ENCODE data around the gene KLK6.

The KLK6 gene

DNA sequence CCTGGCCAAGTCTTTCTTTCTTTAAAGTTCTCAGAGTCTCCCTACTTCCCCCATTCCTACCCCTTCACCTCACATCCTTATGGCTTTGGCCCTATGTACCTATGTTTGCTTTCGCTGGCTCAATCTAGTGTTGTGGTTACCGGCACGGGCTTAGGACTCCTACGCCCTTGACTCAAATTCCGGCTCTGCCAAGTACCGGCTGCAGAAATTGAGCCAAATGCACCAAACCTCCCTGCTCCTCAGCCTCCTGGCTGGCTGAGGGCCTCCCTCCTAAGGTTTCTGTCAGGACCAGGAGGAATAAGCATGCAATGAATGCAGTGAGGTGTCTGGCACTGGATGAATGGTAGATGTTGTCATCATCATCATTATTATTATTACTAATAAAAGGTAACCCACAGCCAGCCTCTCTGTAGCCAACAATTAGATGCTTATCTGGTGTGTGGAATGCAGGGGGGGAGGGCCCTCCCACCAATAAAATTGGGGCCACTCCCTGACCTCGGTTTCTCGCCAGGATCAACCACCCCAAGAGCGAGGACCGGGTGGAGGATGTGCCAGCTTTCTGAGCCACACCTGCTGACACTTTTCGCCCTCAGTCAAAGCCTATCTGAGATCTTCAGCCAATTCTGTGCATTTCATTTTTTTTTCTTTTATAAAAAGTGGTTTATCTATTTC lies 37.2 kb downstream of the KLK6 start:
- CTCF ChIA-PET, result interaction anchor here (1.7 kb wide), 1 partner anchor 10 kb away, joined by 6 read pairs; no protein-coding TSS in a partner anchor
- POLR2A ChIA-PET, result no interaction called here
- no peak for DNase-seq (ENCODE audit: low read depth, low spot score)
- no peak for TF ChIP-seq CTCF (IDR thresholded peaks at IDR 0.05; ENCODE audit: insufficient read depth, low read length, missing control alignments)
- no peak overlapping the region for H3K4me3 ChIP-seq (ENCODE audit: low read depth, low read length)

GRCh38 chr19:50931023-50931422 lies 38.4 kb downstream of the KLK6 start:
- no peak for TF ChIP-seq CTCF (IDR thresholded peaks at IDR 0.05; ENCODE audit: insufficient read depth, low read length, missing control alignments)
- ChIA-PET CTCF (no interaction called here), POLR2A (no interaction called here)
- DNase-seq (ENCODE audit: low read depth, low spot score), result no peak
- H3K4me3 ChIP-seq (ENCODE audit: low read depth, low read length), result no peak overlapping the region

GRCh38 chr19:50928831-50929230 lies 40.6 kb downstream of the KLK6 start:
- no peak overlapping the region for H3K4me3 ChIP-seq (ENCODE audit: low read depth, low read length)
- DNase-seq (ENCODE audit: low read depth, low spot score), result no peak
- ChIA-PET CTCF (interaction anchor here (1.2 kb wide), 1 partner anchor 88 kb away, joined by 3 read pairs; no protein-coding TSS in a partner anchor), POLR2A (no interaction called here)
- TF ChIP-seq CTCF (IDR thresholded peaks at IDR 0.05; ENCODE audit: insufficient read depth, low read length, missing control alignments), result no peak

DNA sequence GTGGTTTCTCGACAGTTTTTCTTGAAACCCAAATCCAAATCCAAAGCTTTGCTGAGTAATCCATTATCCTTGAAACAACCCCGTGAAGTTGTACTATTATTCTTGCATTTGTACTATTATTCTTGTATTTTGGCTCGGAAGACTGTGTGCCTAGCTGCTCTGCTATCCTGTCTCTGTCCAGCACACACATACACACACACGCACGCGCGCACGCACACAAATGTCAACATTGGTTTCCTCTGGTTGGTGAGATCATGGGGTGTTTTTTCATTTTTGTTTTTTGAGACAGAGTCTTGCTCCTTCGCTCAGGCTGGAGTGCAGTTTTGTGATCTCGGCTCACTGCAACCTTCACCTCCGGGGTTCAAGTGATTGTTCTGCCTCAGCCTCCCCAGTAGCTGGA lies 43.2 kb downstream of the KLK6 start:
- CTCF ChIA-PET, result interaction anchor here (1.1 kb wide), 1 partner anchor 9 kb away, joined by 4 read pairs; no protein-coding TSS in a partner anchor
- H3K4me3 ChIP-seq (ENCODE audit: low read depth, low read length), result no peak overlapping the region
- POLR2A ChIA-PET, result no interaction called here
- no peak for DNase-seq (ENCODE audit: low read depth, low spot score)
- TF ChIP-seq CTCF (IDR thresholded peaks at IDR 0.05; ENCODE audit: insufficient read depth, low read length, missing control alignments), result no peak

DNA sequence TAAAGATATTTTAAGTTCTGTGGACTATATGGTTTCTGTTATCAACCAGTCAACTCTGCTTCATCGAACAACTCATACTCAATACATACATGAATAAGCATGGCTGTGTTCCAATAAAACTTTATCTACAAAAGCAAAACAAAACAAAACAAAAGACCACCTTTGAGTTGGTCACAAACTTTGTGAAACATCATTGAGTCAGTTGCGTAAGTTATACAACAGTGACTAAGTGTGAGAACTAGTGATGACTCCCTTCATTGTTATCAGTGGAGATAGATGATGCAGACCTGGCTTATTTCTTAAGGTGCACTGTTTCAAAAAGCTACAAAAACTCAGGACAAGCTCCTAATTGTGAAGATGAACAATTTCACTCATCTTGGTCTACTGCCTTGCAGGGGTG lies 43.7 kb downstream of the KLK6 start:
- no peak for TF ChIP-seq CTCF (IDR thresholded peaks at IDR 0.05; ENCODE audit: insufficient read depth, low read length, missing control alignments)
- ChIA-PET POLR2A (no interaction called here), CTCF (interaction anchor here (1.1 to 1.3 kb wide), 2 partner anchors 10 to 388 kb away, joined by 4 to 5 read pairs; no protein-coding TSS in a partner anchor)
- DNase-seq (ENCODE audit: low read depth, low spot score), result no peak
- no peak overlapping the region for H3K4me3 ChIP-seq (ENCODE audit: low read depth, low read length)

DNA sequence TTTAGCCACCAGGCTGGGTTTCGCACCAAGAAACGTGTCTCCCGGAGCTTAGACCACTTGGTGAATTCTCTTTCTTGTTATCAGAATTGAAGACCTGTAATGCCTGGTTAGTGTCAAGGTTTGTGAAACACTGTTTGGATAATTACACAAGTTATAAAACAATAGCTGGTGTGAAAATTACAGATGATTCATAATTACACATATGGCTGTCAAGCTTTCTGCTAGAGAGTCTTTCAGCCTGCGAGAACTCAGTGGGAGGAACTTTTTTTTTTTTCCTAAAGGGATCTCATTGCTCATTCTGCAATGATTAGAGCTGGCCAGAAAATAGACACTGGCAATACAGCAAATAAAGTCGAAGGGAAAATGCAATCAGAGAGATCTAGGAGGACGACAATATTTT lies 44.8 kb downstream of the KLK6 start:
- POLR2A ChIA-PET, result no interaction called here
- no peak for DNase-seq (ENCODE audit: low read depth, low spot score)
- no peak for TF ChIP-seq CTCF (IDR thresholded peaks at IDR 0.05; ENCODE audit: insufficient read depth, low read length, missing control alignments)
- no peak overlapping the region for H3K4me3 ChIP-seq (ENCODE audit: low read depth, low read length)
- CTCF ChIA-PET, result interaction anchor here (0.9 to 1.3 kb wide), 2 partner anchors 387 to 556 kb away, joined by 3 to 5 read pairs; no protein-coding TSS in a partner anchor
